Islet of Langerhans (tissue), 1 donor: ENCODE measurements around the gene FOXP2.
"Not testable (repeated sequence)": the region's sequence is repeated elsewhere in the genome, so short reads cannot be mapped to it uniquely, and the experiment has no call there.

Experiments
- FAIRE-seq: peaks from one replicate; lab custom pipeline; 2011; peaks lifted over from hg19 to GRCh38; lab: Jason Lieb, UNC

FOXP2 gene

GRCh38 chr7:114590298-114590697, 175.7 kb downstream of the FOXP2 start:
- no peak for FAIRE-seq

- no peak for FAIRE-seq
These were observed 184.3 kb downstream of the FOXP2 start for GRCh38 chr7:114598946-114599345.

- no peak for FAIRE-seq
These were observed 191.5 kb downstream of the FOXP2 start for GRCh38 chr7:114606100-114606499.

- FAIRE-seq, result not testable (repeated sequence)
These were observed 194.2 kb downstream of the FOXP2 start for GRCh38 chr7:114608822-114609221.

GRCh38 chr7:114620208-114620607, 205.6 kb downstream of the FOXP2 start:
- no peak for FAIRE-seq

GRCh38 chr7:114622221-114622620, 207.6 kb downstream of the FOXP2 start:
- FAIRE-seq, result no peak

- FAIRE-seq, result no peak
These were observed 208.5 kb downstream of the FOXP2 start for GRCh38 chr7:114623146-114623545.

GRCh38 chr7:114627231-114627630, 212.6 kb downstream of the FOXP2 start:
- no peak for FAIRE-seq

GRCh38 chr7:114628362-114628761, 213.7 kb downstream of the FOXP2 start:
- FAIRE-seq, result peak; percentile 9

- no peak for FAIRE-seq
These were observed 215.1 kb downstream of the FOXP2 start for GRCh38 chr7:114629762-114630161.

- FAIRE-seq, result no peak
These were observed 215.8 kb downstream of the FOXP2 start for GRCh38 chr7:114630201-114630990.

- peak; percentile 55 for FAIRE-seq
These were observed 216.7 kb downstream of the FOXP2 start for GRCh38 chr7:114631249-114631822.

- FAIRE-seq, result no peak
These were observed 224.8 kb downstream of the FOXP2 start for GRCh38 chr7:114639451-114639850.

- no peak for FAIRE-seq
These were observed 229.8 kb downstream of the FOXP2 start for GRCh38 chr7:114644455-114644854.

- FAIRE-seq, result peak; percentile 100
These were observed 230.8 kb downstream of the FOXP2 start for GRCh38 chr7:114645451-114645850.

- no peak for FAIRE-seq
These were observed 232.9 kb downstream of the FOXP2 start for GRCh38 chr7:114647518-114647917.

GRCh38 chr7:114648117-114648516, 233.5 kb downstream of the FOXP2 start:
- no peak for FAIRE-seq

GRCh38 chr7:114648680-114649079, 234.1 kb downstream of the FOXP2 start:
- no peak for FAIRE-seq

- peak; percentile 30 for FAIRE-seq
These were observed 235.1 kb downstream of the FOXP2 start for GRCh38 chr7:114649689-114650088.

- FAIRE-seq, result no peak
These were observed 235.9 kb downstream of the FOXP2 start for GRCh38 chr7:114650491-114650890.

- FAIRE-seq, result no peak
These were observed 237.4 kb downstream of the FOXP2 start for GRCh38 chr7:114652041-114652440.

- FAIRE-seq, result no peak
These were observed 238.9 kb downstream of the FOXP2 start for GRCh38 chr7:114653364-114654088.

- no peak for FAIRE-seq
These were observed 241.9 kb downstream of the FOXP2 start for GRCh38 chr7:114656466-114656865.
